HCT116 (cell line): ENCODE measurements around the gene ARHGDIG. TPM values are rescaled to one million over a fixed set of nuclear protein-coding genes. Genes with fewer than 3 reads are reported as not detected.

ENCODE experiments used
- ATAC-seq: fragments of 200-7000 bp; cut with Tn5 transposase; 2 replicates; pipeline ENCODE4 v1.9.1; 2020; ENCODE audit warnings: mild to moderate bottlenecking, moderate library complexity
- BruUV-seq: library from RNA; stranded (reverse); fragments of 400-500 nt; replicated peaks from 2 replicates; lab custom pipeline; 2021; lab: Mats Ljungman, UMichigan
- CTCF ChIA-PET: fragments of 300-600 bp; sonication (Branson Sonifier 250); formaldehyde crosslinking; loops from one replicate; lab custom pipeline; 2021; ENCODE audit warnings: antibody characterized with exemption; lab: Charles Lee
- POLR2A ChIA-PET: fragments of 300-600, 350-600 bp; sonication (Branson Sonifier 250); formaldehyde crosslinking; loops from one replicate; lab custom pipeline; 2021; ENCODE audit warnings: antibody characterized with exemption; lab: Charles Lee
- RAD21 ChIA-PET, 2 experiments: fragments of 300-600 bp; sonication (Branson Sonifier 250); formaldehyde crosslinking; loops; one replicate each; lab custom pipeline; 2023; ENCODE audit warnings: low total read pairs in 2 of 2; ENCODE audit not compliant: uncharacterized antibody in 2 of 2, unreplicated experiment in 2 of 2, low non-redundant PET in 1 of 2; lab: Charles Lee
- DNase-seq: peaks from one replicate; pipeline ENCODE4 v3.0.0-alpha.2; 2010; ENCODE audit warnings: low read depth, low spot score
- H2AFZ ChIP-seq: fragments of 200-600 bp; shearing (Covaris generic), sonication (generic); 2 replicates; pipeline ENCODE4 v1.6.1; 2017; ENCODE audit warnings: low read depth, mixed run types, mixed read lengths, antibody characterized with exemption, low read length; ENCODE audit not compliant: poor library complexity, severe bottlenecking
- H3K27ac ChIP-seq: 2 replicates; pipeline ENCODE4 v1.5.1; 2012; ENCODE audit warnings: low read depth, low read length
- H3K27me3 ChIP-seq: fragments of 200-600 bp; sonication (generic); 2 replicates; pipeline ENCODE4 v1.6.1; 2016; ENCODE audit warnings: mixed run types, low read length, mixed read lengths; ENCODE audit not compliant: insufficient read depth
- H3K36me3 ChIP-seq, 2 experiments: fragments of 200-500 bp in 1 of 2; fragments of 200-600 bp in 1 of 2; sonication (Bioruptor generic) in 1 of 2; sonication (generic) in 1 of 2; 2 replicates each; pipeline versions ENCODE4 v1.5.1 to v1.6.1; 2014 to 2016; ENCODE audit warnings: low read length in 2 of 2, inconsistent platforms in 1 of 2, mixed read lengths in 1 of 2, mixed run types in 1 of 2; ENCODE audit not compliant: insufficient read depth in 2 of 2, control insufficient read depth in 1 of 2
- H3K4me1 ChIP-seq, 2 experiments: fragments of 200-600 bp in 1 of 2; sonication (generic) in 1 of 2; 2 replicates each; pipeline versions ENCODE4 v1.5.1 to v1.6.1; 2012 to 2017; ENCODE audit warnings: low read length in 2 of 2, inconsistent platforms in 1 of 2, mild to moderate bottlenecking in 1 of 2, mixed read lengths in 1 of 2, mixed run types in 1 of 2, moderate library complexity in 1 of 2; ENCODE audit not compliant: insufficient read depth in 2 of 2, control insufficient read depth in 1 of 2
- H3K4me2 ChIP-seq: fragments of 200-600 bp; sonication (generic); 2 replicates; pipeline ENCODE4 v1.6.1; 2017; ENCODE audit warnings: mixed run types, low read length, mixed read lengths
- H3K4me3 ChIP-seq, 2 experiments: fragments of 200-600 bp in 1 of 2; sonication (generic) in 1 of 2; replicated peaks in 1 of 2; 2 replicates each; pipeline ENCODE4 v1.5.1; 2011 to 2016; ENCODE audit warnings: low read length in 2 of 2, control low read depth in 1 of 2, low read depth in 1 of 2, mild to moderate bottlenecking in 1 of 2, mixed read lengths in 1 of 2, mixed run types in 1 of 2
- H3K79me2 ChIP-seq: fragments of 200-600 bp; sonication (generic); 2 replicates; pipeline ENCODE4 v1.6.1; 2017; ENCODE audit warnings: mild to moderate bottlenecking, mixed run types, low read length, moderate library complexity, mixed read lengths; ENCODE audit not compliant: insufficient read depth
- H3K9ac ChIP-seq: fragments of 200-600 bp; sonication (generic); 2 replicates; pipeline ENCODE4 v1.6.1; 2016; ENCODE audit warnings: low read length, mixed read lengths
- H3K9me2 ChIP-seq: fragments of 200-600 bp; sonication (generic), shearing (Covaris generic); 2 replicates; pipeline ENCODE4 v1.6.1; 2017; ENCODE audit warnings: mixed run types, mild to moderate bottlenecking, moderate library complexity; ENCODE audit not compliant: insufficient read depth
- H3K9me3 ChIP-seq, 2 experiments: fragments of 200-500 bp in 1 of 2; fragments of 200-600 bp in 1 of 2; sonication (Bioruptor generic) in 1 of 2; sonication (generic) in 1 of 2; 2 replicates each; pipeline ENCODE4 v1.6.1; 2014 to 2017; ENCODE audit warnings: low read length in 2 of 2, mixed read lengths in 2 of 2, inconsistent platforms in 1 of 2, low read depth in 1 of 2, mild to moderate bottlenecking in 1 of 2, mixed run types in 1 of 2, moderate library complexity in 1 of 2; ENCODE audit not compliant: control insufficient read depth in 1 of 2, insufficient read depth in 1 of 2
- H4K20me1 ChIP-seq: fragments of 200-600 bp; sonication (generic), shearing (Covaris generic); 2 replicates; pipeline ENCODE4 v1.6.1; 2017; ENCODE audit warnings: mixed run types, mild to moderate bottlenecking, moderate library complexity; ENCODE audit not compliant: insufficient read depth
- ATF3 ChIP-seq: IDR thresholded peaks from 2 replicates; pipeline ENCODE4 v1.6.1; 2012
- CBX3 ChIP-seq: IDR thresholded peaks from 2 replicates; pipeline ENCODE4 v1.6.1; 2012; ENCODE audit warnings: low read depth
- EGR1 ChIP-seq: IDR thresholded peaks from 2 replicates; pipeline ENCODE4 v1.6.1; 2012; ENCODE audit warnings: low read depth
- EZH2phosphoT487 ChIP-seq: fragments of 200-600 bp; IDR thresholded peaks from 2 replicates; pipeline ENCODE4 v1.6.1; 2018; ENCODE audit warnings: antibody characterized with exemption, borderline replicate concordance
- FOSL1 ChIP-seq: IDR thresholded peaks from 2 replicates; pipeline ENCODE4 v1.6.1; 2012; ENCODE audit warnings: low read depth
- JUND ChIP-seq: IDR thresholded peaks from 2 replicates; pipeline ENCODE4 v1.6.1; 2012
- MAX ChIP-seq: IDR thresholded peaks from 2 replicates; pipeline ENCODE4 v1.6.1; 2012
- POLR2AphosphoS5 ChIP-seq: IDR thresholded peaks from 2 replicates; pipeline ENCODE4 v1.6.1; 2011; ENCODE audit warnings: mild to moderate bottlenecking, low read depth, low read length, moderate library complexity
- RAD21 ChIP-seq: IDR thresholded peaks from 2 replicates; pipeline ENCODE4 v1.6.1; 2012; ENCODE audit warnings: low read depth, mild to moderate bottlenecking
- REST ChIP-seq: IDR thresholded peaks from 2 replicates; pipeline ENCODE4 v1.6.1; 2012; ENCODE audit warnings: low read depth
- SIN3A ChIP-seq: IDR thresholded peaks from 2 replicates; pipeline ENCODE4 v1.6.1; 2012; ENCODE audit warnings: low read depth
- SP1 ChIP-seq: IDR thresholded peaks from 2 replicates; pipeline ENCODE4 v1.6.1; 2012; ENCODE audit warnings: low read depth
- SRF ChIP-seq: IDR thresholded peaks from 2 replicates; pipeline ENCODE4 v1.6.1; 2012; ENCODE audit warnings: low read depth
- TCF7L2 ChIP-seq: IDR thresholded peaks from 2 replicates; pipeline ENCODE4 v1.7.0; 2011; ENCODE audit warnings: borderline replicate concordance, inconsistent platforms; ENCODE audit not compliant: insufficient read depth, insufficient read length; ENCODE audit errors: extremely low read depth
- ZNF274 ChIP-seq: fragments of 200-500 bp; sonication (Bioruptor generic); IDR thresholded peaks from 2 replicates; pipeline ENCODE4 v1.6.1; 2014; ENCODE audit warnings: mild to moderate bottlenecking, low read depth, low read length, inconsistent platforms
- intact Hi-C: fragments of 100-400 bp; cut with micrococcal nuclease; formaldehyde crosslinking; loops from 2 replicates; pipeline ENCODE4 v1.10.0; 2022
- total RNA-seq: library from RNA; stranded (reverse); gene quantifications from one replicate; pipeline ENCODE4 v1.2.1, GENCODE V29; 2021; ENCODE audit not compliant: unreplicated experiment

Gene ARHGDIG
- total RNA-seq, 1 experiment from 2014 or later: not detected

GRCh38 chr16:268141-269053, 12.0 kb upstream of the ARHGDIG start:
- Histone ChIP-seq H3K4me2 (no peak overlapping the region), H3K4me3 (no peak overlapping the region), H3K9ac (no peak overlapping the region), H4K20me1 (no peaks in the 10 kb centered on the region), H3K9me2 (no peaks in the 10 kb centered on the region), H2AFZ (no peak overlapping the region), H3K79me2 (no peaks in the 10 kb centered on the region), H3K36me3 (no peaks in the 10 kb centered on the region), H3K9me3 (no peaks in the 10 kb centered on the region), H3K27ac (no peak overlapping the region), H3K4me1 (no peaks in the 10 kb centered on the region), H3K27me3 (no peaks in the 10 kb centered on the region)
- ATAC-seq (no peak), DNase-seq (no peak)
- BruUV-seq: no TSS peak
- ChIA-PET CTCF (no interaction called here), POLR2A (no interaction called here), RAD21 (no interaction called here)
- intact Hi-C loops: no loop called here
- TF ChIP-seq ZNF274 (no peak), JUND (no peak), SIN3A (no peak), MAX (no peak), ATF3 (no peak), FOSL1 (no peak), TCF7L2 (no peak), RAD21 (no peak), CBX3 (no peak), REST (no peak), POLR2AphosphoS5 (no peak), SP1 (no peak), EGR1 (no peak), EZH2phosphoT487 (no peak), SRF (no peak)
